HG03432 (cell line): ENCODE results near the gene FKBP3.
"Not testable (repeated sequence)": the region's sequence is repeated elsewhere in the genome, so short reads cannot be mapped to it uniquely, and the experiment has no call there.

Experiments
- ATAC-seq: cut with Tn5 transposase; IDR thresholded peaks from one replicate; pipeline ENCODE4 v1.9.1; 2021; ENCODE audit warnings: mild to moderate bottlenecking, moderate library complexity; ENCODE audit not compliant: unreplicated experiment

Gene FKBP3

DNA sequence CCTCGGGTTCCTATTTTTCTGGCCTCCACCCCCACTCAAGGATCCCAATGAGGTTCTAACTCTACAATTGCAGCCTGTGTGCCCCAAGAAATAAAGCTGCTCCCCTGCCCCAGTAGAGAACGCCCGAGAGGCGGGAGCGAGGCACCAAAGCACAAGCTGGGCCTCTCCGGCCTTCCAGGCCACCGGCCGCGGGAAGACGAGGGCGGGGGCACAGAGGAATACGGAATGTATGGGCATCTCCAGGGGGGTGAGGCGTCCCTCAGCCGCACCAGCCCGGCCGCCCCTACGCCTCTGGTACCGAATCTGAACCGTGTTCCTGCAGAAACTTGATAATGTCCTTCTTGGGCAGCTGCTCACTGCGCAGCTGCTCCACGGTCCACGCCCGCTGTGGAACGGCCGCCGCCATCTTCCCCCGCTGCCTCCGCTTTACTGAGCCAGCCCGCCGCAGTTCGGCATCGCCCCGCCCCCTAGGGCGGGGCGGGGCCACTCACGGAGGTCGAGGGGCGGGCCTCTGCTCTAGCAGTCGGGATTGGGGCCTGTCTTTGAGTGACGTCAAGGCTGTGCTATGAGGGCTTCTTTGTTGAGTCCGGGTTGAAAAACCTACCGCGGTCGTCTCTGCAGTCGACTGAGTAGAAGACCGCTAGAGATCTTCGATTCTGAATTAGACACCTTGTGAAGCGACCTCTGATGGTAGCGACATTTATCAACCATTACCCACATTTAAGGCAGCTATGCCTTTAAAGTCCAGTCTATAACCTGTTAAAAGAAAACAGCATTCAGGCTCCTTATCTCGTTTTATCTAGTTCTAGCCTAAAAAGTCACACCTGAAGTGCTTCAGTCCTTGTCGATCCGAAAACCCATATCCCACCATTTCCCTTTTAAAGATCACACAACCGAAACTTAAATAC is at the start of gene FKBP3:
FKBP3 (minus strand) TSS at position 431 of the 908 bp plus-strand sequence; CDS start at position 406, 25 bp downstream.
- ATAC-seq: peak; percentile 88

DNA sequence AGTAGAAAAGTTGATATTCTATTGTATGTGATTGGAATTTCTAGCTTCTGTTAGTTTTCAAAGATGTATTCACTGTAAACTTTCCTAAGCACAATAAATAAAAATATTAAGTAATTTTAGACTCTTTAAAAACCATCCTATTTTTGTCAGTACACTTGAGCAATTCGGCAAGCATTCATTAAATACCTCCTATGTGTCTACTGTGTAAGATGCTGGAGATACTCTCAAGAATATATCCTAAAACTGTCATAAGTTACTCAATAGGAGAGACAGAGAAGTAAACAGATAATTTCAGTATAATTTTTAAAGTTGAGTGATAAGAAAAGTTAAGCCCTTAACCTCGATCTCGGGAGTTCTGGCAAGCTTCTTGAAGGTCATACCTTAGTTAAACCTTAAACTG is 47.5 kb upstream of the FKBP3 start:
- no peak for ATAC-seq

DNA sequence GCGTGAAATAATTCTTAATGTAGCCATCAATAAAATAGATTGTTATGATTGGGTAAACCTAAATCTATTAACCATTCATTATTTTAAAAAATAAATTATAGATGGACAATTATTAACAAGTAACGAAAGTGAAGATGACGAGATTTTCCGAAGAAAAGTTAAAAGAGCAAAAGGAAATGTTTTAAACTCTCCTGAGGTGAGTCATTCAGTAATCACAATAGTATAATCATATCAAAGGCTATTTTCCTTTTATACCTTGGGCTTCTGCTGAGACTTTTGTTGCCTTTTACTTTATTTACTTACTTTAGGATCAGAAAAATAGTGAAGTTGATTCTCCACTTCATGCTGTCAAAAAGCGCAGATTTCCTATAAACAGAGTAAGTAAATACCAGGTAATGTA is 47.0 kb upstream of the FKBP3 start:
- no peak for ATAC-seq

DNA sequence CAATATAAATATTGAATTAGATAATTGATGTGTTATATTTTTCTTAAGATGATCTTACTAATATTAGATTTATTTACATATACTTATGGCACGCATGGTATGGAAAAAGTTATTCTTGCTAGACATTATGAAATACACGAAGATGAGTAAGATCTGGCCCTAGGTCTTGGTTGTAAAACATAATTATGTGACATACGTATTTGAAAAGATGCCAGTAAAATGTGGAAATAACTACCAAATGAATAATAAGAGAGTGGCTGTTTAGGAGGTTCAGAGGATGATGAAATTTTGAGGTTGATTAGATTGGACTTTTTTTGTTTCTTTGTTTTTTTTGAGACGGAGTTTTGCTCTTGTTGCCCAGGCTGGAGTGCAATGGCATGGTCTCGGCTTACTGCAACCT is 42.8 kb upstream of the FKBP3 start:
- ATAC-seq: no peak

DNA sequence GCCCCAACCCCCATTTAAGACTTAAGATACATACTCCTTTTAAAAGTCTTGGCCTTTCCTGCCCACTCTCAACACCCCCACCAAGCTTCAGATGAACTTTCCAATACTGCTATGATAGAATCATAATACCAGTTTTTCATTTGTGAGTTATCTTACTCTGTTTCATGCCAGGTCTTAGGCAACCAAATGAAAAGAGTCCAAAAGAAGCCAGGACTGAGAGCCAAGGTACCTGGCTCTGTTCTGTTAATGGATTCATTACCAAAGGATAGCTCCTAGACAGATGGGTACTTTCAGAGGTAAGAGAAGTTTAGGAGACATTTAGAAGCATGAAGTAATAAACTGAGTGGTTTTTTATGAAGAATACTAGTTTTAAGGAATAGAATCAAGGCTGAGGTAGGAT is 35.6 kb upstream of the FKBP3 start:
- no peak for ATAC-seq

DNA sequence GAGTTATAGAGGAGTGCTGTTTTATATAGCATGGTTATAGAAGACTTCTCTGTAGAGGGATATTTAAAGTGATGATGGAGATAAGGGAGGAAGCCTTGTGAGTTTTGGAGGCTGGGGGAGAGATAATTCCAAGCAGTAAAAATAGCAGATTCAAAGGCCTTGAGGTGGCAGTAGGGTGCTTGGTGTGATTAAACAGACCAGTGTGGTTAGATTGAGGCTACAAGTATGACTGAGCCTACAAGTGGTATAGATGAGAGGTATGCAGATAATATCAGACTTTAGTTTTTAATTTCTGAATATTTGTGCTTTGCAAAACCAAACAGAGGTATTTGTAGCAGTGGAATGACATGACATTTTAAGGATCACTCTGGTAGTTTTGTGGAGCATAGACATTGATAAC is 21.8 kb upstream of the FKBP3 start:
- peak; percentile 69 for ATAC-seq

DNA sequence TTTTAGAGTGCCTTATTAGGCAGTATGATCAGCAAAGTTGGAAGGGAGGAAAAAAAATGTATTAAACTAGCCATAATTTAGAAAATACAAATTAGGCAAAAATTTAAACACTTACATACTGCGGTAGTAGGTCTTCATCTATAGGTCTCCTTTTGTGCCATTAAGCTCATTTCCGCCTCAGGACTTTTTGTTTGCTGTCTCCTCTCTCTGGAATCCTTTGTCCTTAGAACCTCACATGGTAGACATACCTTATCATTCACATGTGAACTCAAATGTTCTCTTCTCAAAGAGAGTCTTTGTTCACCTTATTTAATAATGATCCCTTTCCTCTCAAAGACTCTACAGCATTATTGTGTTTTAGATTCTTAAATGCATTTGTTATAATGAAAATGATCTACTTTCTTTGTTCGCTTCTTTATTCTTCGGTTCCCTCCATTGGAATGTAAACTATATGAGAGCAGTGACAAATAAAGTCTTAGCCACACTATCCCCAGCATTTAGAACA is 16.2 kb upstream of the FKBP3 start:
- ATAC-seq: no peak

DNA sequence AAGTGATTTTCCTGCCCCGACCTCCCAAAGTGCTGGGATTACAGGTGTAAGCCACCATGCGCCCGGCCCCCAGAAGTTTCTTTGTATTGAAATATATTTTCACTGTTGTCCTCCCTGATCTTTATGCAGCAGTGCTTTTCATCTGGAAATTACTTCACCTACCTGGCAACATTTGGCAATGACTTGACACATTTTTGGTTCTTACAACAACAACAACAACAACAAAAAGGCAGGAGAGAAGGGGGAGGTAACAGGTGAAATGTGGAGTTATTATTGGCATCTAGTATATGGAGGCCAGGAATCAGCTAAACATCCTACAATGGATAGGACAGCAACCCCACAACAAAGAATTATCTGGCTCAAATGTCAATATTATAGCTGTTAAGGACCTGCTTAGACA is 15.3 kb upstream of the FKBP3 start:
- ATAC-seq: no peak

DNA sequence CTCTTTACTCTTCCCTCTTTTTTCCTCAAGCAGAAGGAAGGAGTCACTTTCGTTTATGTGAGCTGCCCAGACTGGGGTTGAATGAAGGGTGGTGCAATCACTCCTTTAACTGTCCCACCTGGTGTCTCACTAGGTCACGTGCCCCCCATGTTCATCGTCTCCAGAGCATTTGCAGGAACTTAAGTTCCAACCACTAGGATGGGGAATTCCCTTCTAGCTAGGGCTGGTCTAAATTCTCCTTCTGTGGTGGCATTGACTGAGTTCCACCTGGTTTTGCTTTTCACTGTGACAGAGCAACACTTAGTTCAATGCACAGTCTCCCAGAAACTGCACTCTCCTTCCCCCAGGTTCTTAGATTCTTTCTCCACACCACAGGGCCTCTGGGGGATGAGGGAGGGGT is 10.9 kb upstream of the FKBP3 start:
- peak; percentile 81 for ATAC-seq

DNA sequence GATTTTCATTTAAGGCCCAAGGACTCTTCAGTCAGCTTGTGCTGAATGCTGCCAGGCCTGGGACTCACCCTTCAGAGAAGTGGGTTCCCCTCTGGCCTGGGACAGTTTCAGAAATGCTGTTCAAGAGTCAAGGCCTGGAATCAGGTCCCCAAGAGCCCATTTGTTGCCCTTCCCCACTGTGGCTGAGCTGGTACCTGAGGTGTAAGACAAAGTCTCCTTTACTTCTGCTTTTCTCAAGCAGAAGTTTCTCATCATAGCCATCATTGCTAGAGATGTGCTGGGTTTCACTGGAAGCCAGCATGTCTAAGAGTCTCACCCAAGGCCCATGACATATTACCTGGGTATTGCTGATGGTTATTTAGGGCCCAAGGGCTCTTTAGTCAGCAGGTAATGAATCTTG is 10.4 kb upstream of the FKBP3 start:
- ATAC-seq: peak; percentile 57

DNA sequence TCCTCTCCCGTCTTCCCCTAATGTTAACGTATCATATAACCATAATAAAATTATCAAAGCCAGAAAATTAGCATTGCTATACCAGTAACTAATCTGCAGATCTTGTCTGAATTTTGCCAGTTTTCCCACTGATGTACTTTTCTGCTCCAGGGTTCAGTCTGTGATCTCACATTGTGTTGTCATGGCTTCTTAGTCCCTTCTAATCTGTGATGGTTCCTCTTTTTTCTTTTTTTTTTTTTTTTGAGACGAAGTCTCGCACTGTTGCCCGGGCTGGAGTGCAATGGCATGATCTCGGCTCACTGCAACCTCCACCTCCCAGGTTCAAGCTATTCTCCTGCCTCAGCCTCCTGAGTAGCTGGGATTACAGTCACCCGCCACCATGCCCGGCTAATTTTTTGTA is 7.8 kb upstream of the FKBP3 start:
- ATAC-seq: not testable (repeated sequence)

DNA sequence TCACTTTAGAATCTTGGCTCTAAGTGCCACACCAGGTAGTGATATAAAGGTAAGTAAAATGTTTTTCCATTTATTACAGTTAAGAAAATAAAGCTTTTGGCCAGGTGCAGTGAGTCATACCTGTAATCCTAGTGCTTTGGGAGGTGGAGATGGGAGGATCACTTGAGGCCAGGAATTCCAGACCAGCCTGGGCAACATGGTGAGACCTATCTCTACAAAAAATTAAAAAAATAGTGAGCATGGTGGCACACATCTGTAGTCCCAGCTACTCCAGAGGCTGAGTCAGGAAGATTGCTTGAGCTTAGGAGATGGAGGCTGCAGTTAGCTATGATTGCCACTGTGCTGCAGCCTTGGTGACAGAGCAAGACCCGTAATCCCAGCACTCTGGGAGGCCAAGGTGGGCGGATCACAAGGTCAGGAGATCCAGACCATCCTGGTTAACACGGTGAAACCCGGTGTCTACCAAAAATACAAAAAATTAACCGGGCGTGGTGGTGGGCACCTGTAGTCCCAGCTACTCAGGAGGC is 6.4 kb upstream of the FKBP3 start:
- no peak for ATAC-seq

DNA sequence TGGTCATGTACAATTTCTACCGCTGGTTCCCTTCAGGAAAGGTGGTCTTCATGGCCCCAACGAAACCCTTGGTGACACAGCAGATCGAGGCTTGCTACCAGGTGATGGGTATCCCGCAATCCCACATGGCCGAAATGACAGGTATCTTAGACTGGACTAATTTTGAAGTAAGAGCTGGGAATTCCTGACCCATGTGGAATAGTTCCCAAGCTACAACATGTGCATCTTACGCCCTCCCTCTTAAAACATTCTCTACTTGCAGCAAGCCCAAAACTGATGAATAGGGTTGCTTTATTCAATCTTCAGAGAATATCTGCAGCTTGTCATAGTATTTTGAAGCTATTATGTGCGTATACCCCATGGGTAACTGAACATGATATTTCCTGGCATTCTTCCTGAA is 2.1 kb upstream of the FKBP3 start:
- no peak for ATAC-seq

DNA sequence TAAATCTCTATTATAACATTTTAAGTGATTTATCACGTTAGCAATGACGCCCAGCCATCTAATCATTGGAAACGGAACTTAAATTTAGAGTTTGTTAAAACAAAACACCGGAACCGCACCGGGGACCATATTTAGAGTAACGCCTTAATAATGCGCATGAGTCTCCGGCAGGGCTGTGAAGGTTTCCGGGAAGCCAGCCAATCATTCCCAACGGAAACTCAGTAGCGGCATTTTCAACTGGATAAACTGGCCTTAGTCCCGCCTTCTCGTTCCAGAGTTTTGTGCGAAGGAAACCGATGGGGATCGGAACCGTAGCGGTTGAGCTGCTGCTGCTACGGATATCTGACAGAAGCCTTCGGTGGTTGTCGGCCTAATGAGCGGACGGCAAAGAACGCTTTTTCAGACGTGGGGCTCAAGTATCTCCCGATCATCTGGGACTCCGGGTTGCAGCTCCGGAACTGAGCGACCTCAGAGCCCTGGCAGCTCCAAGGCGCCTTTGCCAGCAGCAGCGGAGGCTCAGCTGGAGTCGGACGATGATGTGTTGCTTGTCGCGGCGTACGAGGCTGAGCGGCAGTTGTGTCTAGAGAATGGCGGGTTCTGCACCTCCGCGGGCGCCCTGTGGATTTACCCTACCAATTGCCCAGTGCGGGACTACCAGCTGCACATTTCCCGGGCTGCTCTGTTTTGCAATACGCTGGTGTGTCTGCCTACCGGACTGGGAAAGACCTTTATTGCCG is 1.5 kb upstream of the FKBP3 start, which contains the start of gene FANCM:
FANCM (plus strand) TSS at position 272 of the 737 bp plus-strand sequence; CDS start at position 374, 102 bp downstream.
- ATAC-seq: peak; percentile 44

DNA sequence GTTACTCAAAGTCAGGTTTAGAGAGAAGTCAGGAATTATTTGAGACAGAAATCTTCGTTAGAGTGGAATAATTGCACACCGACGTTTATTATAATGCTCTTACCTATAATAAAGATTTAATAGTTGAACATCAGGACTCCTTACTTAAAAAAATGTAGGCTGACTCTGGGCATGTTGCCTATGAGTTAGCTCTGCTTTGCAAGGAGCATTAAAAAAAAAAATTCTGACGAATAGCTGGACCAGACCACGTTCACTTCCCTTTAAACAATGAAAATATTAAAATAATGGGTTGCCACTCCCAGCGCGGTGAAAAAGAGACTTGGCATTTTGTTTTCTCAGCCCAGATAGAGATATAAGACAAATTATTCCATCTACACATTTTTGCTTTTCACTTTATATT is 875 bp upstream of the FKBP3 start:
- no peak for ATAC-seq

DNA sequence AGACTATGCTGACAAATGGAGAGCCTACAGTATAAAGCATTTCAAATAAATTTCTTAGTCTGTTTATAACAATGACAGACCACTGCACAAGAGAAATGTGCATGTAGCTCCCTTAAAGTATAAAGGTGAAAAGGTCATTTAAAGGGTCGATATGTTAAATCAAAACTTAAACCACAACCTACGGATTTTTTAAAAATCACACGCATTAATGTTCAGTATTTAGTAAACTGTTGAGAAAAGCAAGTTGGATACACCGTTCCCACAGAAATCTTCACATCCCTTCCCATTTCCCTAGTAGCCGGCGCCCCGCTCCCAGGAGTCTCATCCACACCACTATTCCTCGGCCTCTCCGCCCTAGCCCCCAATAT is 614 bp downstream of the FKBP3 start:
- ATAC-seq: no peak

DNA sequence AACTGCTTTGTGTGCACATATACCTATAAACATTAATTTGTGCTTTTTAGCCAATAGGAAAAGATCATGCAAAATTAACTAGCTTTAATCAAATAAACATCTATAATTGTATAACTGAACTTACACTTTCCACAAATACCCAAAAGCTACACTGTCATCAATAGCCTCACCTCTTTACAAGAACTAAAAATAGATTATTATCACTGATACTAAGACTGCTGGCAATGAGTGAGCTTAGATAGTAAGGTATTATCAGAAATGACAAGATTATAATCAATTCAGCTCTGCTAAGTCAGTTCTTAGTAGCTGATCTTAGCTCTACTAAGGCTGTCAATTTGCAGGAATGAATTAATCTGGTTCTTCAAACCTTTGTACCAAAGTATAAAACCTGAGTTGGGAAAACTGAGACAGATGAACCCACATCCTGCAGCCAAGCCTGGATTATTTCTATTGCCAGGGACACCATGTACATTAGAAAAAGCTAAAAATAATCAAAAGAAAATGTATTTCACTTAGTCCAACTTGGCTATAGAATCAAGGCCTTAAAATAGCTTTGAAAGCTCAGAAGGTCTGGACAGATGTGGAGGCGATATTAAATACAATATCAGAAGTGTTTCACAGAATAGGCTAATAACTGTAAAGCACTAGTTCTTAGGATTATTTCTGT is 5.2 kb downstream of the FKBP3 start:
- no peak for ATAC-seq

DNA sequence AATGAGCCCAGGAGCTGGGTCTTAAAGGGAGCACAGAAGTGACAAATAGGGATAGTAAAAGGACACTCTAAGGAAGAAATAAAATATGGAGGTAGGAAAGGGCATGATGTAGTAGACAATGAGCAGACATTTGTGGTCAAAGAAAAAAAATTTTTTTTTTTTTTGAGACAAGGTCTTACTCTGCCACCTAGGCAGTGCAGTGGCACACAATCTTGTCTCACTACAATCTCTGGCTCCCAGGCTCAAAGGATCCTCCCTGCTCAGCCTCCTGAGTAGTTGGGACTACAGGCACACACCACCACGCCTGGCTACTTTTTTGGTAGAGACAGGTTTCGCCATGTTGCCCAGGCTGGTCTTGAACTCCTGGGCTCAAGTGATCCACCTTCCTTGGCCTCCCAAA is 8.5 kb downstream of the FKBP3 start:
- no peak for ATAC-seq

DNA sequence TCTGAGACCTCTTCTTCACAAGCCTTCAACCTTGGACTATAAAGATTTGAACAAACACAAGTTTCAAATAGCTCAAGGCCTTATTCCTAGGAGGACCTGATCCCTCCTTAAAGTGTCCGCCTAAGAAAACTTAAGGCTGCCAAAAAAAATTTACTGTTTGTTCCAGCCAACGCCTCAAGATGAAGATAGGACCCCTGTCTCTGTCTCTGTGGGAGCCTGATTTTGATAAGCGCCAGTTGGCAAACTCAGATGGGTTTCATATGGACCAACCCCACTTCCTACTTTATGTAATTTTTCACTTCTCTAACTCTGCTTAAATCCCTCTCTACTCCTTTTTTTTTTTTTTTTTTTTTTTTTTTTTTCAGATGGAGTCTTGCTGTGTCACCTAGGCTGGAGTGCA is 11.0 kb downstream of the FKBP3 start:
- no peak for ATAC-seq

DNA sequence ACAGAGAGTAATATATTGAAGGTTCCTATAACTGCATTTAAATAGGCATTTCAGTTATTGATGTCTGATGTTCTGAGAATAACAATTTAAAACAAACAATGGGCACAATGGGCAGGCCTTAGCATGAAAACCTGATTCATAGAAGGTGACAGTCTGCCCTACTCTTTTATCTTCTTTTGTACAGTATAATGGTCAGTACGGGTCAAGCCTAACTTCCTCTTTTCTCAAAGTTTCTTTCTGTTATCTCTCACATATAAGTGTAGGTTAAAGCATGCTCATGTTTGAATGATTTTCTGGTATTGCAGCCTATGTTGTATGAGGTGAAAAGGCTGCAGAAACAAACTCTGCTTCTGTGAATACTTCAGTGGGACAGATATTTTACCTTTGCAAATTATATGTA is 14.2 kb downstream of the FKBP3 start:
- ATAC-seq: no peak

DNA sequence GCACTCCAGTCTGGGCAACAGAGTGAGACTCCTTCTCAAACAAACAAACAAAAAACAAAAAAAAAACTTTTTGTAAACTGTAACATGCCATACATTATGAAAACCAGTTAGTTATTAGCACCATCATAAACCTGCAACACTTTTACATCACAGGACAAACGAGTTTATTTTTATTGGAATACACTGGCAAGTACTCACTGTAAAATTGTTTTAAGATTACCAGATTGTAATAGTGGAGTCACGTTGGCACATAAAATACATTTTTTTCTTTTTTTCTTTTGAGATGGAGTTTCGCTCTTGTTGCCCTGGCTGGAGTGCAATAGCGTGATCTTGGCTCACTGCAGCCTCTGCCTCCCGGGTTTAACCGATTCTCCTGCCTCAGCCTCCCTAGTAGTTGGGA is 15.7 kb downstream of the FKBP3 start:
- ATAC-seq: no peak
